Measurements from ENCODE around the gene MAD1L1. TPM values are rescaled to one million over a fixed set of nuclear protein-coding genes. Genes with fewer than 3 reads are reported as not detected.

The MAD1L1 gene
- total and polyA plus RNA-seq, 2 of the 13 experiments (the other 11 are each of a cell fraction or from before 2014, with no cell fraction given) = 17.4 to 64.7 TPM

- ChIA-PET CTCF (ENCODE audit: low intra/inter-chr PET ratio, low total read pairs) (no interaction called here), POLR2A (no interaction called here)
These were observed 189.3 kb downstream of the MAD1L1 start for GRCh38 chr7:2043316-2044039.

More at GRCh38 chr7:2043316-2044039, 189.3 kb downstream of the MAD1L1 start:
- Histone ChIP-seq H3K9me3 (ENCODE audit: low read length) (no peaks in the 10 kb centered on the region), H3K27me3 (ENCODE audit: control insufficient read depth in 1 of 2, insufficient read depth in 2 of 2, low read length in 2 of 2) (no peaks in the 10 kb centered on the region), H3K4me1 (ENCODE audit: insufficient read depth, low read length) (no peaks in the 10 kb centered on the region), H3K79me2 (ENCODE audit: insufficient read depth, low read length) (no peaks in the 10 kb centered on the region), H3K9ac (ENCODE audit: insufficient read depth, low read depth, low read length) (no peak overlapping the region), H3K27ac (ENCODE audit: extremely low read length, insufficient read depth, low read length) (no peak overlapping the region), H4K20me1 (ENCODE audit: insufficient read depth, low read length) (no peaks in the 10 kb centered on the region), H3K4me2 (ENCODE audit: low read depth, low read length) (no peak overlapping the region), H3K4me3 (replicated peaks in 1 of 3; ENCODE audit: insufficient read depth in 1 of 3, low read depth in 2 of 3, low read length in 3 of 3) (no peak overlapping the region), H2AFZ (ENCODE audit: low read length) (no peak overlapping the region), H3K36me3 (replicated peaks in 1 of 2; ENCODE audit: control insufficient read depth in 1 of 2, insufficient read depth in 2 of 2, low read length in 2 of 2) (peaks cover 4 to 27% of the 10 kb centered on the region in 2 experiments)
- TF ChIP-seq, protein P1, sequence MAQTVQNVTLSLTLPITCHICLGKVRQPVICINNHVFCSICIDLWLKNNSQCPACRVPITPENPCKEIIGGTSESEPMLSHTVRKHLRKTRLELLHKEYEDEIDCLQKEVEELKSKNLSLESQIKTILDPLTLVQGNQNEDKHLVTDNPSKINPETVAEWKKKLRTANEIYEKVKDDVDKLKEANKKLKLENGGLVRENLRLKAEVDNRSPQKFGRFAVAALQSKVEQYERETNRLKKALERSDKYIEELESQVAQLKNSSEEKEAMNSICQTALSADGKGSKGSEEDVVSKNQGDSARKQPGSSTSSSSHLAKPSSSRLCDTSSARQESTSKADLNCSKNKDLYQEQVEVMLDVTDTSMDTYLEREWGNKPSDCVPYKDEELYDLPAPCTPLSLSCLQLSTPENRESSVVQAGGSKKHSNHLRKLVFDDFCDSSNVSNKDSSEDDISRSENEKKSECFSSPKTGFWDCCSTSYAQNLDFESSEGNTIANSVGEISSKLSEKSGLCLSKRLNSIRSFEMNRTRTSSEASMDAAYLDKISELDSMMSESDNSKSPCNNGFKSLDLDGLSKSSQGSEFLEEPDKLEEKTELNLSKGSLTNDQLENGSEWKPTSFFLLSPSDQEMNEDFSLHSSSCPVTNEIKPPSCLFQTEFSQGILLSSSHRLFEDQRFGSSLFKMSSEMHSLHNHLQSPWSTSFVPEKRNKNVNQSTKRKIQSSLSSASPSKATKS (CRISPR knock-in tag; IDR thresholded peaks at IDR 0.05) = no peak
- TF ChIP-seq, protein P2, sequence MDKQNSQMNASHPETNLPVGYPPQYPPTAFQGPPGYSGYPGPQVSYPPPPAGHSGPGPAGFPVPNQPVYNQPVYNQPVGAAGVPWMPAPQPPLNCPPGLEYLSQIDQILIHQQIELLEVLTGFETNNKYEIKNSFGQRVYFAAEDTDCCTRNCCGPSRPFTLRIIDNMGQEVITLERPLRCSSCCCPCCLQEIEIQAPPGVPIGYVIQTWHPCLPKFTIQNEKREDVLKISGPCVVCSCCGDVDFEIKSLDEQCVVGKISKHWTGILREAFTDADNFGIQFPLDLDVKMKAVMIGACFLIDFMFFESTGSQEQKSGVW (CRISPR knock-in tag; IDR thresholded peaks at IDR 0.05; ENCODE audit: borderline replicate concordance) = no peak
- no peak for TF ChIP-seq MAX (IDR thresholded peaks at IDR 0.05)
- no peak for TF ChIP-seq HMG20B (CRISPR knock-in tag; conservative IDR thresholded peaks at IDR 0.05)
- TF ChIP-seq, protein P3, sequence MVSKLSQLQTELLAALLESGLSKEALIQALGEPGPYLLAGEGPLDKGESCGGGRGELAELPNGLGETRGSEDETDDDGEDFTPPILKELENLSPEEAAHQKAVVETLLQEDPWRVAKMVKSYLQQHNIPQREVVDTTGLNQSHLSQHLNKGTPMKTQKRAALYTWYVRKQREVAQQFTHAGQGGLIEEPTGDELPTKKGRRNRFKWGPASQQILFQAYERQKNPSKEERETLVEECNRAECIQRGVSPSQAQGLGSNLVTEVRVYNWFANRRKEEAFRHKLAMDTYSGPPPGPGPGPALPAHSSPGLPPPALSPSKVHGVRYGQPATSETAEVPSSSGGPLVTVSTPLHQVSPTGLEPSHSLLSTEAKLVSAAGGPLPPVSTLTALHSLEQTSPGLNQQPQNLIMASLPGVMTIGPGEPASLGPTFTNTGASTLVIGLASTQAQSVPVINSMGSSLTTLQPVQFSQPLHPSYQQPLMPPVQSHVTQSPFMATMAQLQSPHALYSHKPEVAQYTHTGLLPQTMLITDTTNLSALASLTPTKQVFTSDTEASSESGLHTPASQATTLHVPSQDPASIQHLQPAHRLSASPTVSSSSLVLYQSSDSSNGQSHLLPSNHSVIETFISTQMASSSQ (IDR thresholded peaks at IDR 0.05; ENCODE audit: low read depth) = no peak
- TF ChIP-seq, protein P3 (CRISPR knock-in tag; IDR thresholded peaks at IDR 0.05; ENCODE audit: borderline replicate concordance) = no peak
- no peak for TF ChIP-seq KDM5A (IDR thresholded peaks at IDR 0.05; ENCODE audit: borderline replicate concordance, low read length)
- DNase-seq (ENCODE audit: low spot score) = no peak
- FAIRE-seq = no peak
- no TSS peak for BruUV-seq (replicated peaks)
- 97% methylated on average over 12 of the region's 32 CpGs for WGBS (ENCODE audit: low lambda C conversion rate)
- in situ Hi-C loops (cut with HindIII; ENCODE audit: extremely low pct_ligation_motif_present, low pct_unique_long_range_greater_than_20kb) = no loop called here
- intact Hi-C loops (cut with micrococcal nuclease; ENCODE audit: unreplicated experiment) = no loop called here
- no peak for ATAC-seq

Data from HepG2 (cell line).